Dermis blood vessel endothelial cell (primary cell): ENCODE data around the gene LIPA. TPM values are rescaled to one million over a fixed set of nuclear protein-coding genes. Genes with fewer than 3 reads are reported as not detected.
A peak's percentile ranks its signal among the peaks of the same experiment; 100 is the strongest.
"Not testable (repeated sequence)": the region's sequence is repeated elsewhere in the genome, so short reads cannot be mapped to it uniquely, and the experiment has no call there.

Source experiments
- DNase-seq: peaks from one replicate; pipeline ENCODE4 v3.0.0; 2010
- total RNA-seq: library from RNA; depleted of rRNA; stranded (reverse); fragments of >200 nt; gene quantifications from 2 replicates; pipeline ENCODE4 v1.2.3, GENCODE V29; 2014

LIPA gene
- total RNA-seq: 86.2 and 101 TPM in 2 replicates

DNA sequence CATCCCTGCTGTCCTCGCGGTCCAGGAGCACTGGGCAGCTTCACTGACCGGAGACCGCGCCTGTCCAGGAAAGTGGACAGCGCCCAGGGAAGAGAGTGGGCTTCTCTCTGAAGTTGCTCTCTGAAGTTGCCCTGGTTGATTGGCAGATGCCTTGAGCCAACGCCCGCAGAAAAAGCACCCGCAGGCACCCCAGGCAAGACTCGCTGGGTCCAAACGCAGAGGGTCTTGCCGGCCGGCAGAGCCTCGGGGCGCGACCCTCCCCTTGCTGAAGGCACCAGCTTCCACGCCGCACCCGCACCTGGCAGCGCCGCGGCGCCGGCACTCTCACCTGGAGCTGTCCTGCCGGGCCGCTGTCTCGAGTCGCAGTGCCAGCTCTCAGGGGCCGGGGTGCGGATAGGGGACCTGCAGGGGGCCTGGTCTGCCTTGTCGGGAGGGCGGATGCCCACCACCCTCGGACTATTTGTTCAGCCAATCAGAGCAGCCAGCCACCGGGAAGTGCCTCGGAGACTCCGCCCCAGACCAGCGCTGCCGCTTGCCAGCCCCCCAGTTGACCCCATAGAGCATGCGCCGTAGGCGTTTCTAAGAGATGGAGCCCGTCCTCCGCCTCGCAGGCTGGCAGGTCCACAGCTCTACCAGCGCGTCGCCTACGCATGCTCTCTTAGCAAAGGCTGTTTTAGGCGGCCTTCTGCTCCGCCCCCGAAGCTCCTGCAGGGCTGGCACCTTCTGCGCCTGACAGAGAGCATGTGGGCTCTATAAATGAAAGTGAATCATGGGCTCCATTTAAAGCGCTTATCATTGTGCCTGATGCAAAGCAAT lies at the start of gene LIPA:
LIPA (minus strand) TSS at position 367 of the 816 bp plus-strand sequence. CDS start 4,127 bp downstream, outside the sequence.
- DNase-seq: peak; percentile 96

DNA sequence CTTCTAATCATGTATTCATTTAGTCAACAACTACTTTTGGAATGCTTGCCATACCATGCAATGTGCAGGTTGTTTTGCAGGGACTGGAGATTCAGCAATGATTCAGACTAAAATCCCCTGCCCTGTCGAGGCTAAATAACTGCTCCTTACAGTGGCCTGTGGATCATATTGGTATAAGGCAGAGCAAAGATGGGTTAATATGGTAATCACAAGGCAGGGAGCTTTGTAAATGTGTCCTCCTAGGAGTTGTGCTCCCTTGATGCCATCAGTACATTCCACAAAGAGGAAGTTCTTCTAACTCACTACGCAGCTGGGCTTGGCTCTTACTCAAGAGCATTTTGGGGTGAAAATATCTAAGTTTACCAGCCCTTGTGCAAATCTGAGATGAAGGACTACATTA lies 49.7 kb upstream of the LIPA start:
- peak; percentile 40 for DNase-seq

DNA sequence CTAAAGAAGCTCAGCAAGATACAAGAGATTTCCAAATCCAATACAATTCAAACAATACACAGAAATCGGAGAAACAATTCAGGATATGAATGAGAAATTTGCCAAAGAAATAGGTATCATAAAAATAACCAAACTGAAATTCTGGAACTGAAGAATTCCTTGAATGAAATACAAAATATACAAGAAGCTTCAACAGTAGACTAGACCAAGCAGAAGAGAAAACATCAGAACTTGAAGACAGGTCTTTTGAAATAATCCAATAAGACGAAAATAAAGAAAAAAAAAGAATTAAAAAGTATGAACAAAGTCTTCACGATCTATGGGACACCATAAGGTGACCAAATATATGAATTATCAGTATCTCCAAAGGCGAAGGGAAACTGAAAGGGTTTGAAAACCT lies 47.5 kb upstream of the LIPA start:
- DNase-seq: no peak

DNA sequence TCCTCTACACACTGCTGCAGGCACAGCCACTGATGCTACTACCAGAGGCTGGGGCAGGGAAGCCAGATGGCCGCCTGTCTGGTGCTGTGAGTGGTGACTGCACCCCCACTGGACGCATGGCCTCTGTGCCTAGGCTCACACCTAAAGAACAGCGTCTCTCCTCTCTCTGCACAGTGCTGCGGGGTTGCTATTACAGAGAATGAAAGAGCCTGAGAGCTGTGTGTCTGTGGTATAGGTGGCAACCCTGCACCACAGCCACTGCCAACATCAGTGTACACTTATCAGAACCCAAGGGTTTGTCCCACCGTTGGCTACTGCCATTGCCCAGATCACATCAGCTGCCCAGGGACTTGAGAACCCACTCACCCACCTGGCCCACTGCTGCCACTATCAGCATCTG lies 46.2 kb upstream of the LIPA start:
- no peak for DNase-seq

DNA sequence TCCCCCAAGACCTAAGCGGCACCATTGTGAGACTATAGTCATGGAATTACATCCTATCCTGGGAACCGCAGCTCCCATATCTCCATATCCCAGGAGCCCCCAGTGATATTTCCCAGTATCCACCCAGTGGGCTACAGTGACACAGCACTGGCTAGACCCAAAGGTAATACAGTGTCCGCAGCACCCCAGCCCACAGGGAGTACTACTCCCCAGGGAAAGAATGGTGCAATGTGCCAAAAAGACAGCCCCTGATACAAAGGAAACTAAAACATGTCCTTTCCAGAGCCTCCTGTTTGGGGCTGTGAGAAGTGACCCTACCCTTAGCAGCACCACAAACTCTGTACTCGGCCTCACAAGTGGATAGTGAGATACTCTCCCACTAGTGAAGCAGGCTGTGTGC lies 45.8 kb upstream of the LIPA start:
- DNase-seq: no peak

DNA sequence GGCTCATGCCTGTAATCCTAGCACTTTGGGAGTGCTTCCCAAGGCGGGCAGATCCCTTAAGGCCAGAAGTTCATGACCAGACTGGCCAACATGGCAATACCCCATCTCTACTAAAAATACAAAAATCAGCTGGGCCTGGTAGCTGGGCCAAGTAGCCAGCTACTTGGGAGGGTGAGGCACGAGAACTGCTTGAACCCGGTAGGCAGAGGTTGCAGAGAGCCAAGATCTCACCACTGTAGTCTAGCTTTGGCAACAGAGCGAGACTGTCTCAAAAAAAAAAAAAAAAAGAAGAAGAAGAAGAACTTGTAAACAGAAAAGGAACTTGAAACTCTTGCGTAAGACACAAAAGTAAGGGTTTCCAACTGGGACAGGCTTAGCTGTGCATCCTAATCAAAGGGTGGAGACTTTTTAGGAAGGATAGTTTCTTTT lies 44.7 kb upstream of the LIPA start:
- no peak for DNase-seq

DNA sequence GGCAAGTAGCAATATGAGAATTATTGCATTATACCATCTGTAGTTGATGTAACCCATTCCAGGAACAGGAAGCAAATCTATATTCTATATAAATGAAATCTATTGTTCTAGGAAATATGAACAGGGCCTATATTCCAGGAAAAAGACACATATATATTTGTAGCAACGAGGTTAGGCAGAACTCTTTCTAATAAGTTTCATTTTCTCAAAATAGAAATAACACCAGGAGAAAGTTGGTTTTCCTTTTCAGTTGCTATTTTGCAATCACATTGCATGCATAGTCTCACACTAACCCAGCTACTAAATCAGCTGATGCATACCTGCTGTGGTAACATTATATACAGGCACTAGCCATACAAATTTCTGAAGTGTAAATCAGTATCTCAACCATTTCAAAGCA lies 44.0 kb upstream of the LIPA start:
- DNase-seq: no peak

DNA sequence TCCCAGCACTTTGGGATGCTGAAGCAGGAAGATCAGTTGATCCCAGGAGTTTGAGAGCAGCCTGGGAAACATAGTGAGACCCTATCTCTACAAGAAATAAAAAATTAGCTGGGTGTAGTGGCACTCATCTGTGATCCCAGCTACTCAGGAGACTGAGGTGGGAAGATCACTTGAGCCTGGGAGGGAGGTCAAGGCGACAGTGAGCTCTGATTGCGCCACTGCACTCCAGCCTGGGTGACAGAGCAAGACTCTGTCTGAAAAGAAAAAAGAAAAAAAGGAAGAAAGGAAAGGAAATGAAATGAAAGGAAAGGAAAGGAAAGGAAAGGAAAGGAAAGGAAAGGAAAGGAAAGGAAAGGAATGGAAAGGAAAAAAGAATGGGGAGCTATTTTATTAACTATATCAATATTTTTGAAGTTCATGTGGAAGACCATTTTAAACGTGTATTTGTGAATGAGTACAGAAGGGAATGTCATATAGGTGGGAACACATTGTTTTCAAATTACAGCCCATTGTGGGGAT lies 43.2 kb upstream of the LIPA start:
- DNase-seq: no peak

DNA sequence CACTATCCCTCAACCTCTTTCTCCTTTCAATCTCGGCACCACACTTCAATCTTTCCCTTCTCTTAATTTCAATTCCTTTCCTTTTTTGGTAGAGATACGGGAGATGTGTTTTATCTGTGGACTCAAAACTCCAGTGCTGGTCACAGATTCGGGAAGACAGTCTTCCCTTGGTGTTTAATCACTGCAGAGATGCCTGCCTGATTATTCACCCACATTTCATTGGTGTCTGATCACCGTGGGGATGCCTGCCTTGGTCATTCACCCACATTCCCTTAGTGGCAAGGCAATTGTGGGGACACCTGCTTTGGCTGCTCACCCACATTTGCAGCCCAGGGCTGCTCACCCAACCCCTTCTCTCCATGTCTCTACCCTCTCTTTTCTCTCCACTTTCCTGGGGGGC lies 33.7 kb upstream of the LIPA start:
- DNase-seq: not testable (repeated sequence)

DNA sequence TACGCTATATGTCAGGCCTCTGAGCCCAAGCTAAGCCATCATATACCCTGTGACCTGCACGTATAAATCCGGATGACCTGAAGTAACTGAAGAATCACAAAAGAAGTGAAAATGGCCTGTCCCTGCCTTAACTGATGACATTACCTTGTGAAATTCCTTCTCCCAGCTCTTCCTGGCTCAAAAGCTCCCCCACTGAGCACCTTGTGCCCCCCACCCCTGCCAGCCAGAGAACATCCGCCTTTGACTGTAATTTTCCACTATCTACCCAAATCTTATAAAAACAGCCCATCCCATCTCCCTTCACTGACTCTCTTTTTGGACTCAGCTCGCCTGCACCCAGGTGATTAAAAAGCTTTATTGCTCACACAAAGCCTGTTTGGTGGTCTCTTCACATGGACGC lies 33.1 kb upstream of the LIPA start:
- not testable (repeated sequence) for DNase-seq

DNA sequence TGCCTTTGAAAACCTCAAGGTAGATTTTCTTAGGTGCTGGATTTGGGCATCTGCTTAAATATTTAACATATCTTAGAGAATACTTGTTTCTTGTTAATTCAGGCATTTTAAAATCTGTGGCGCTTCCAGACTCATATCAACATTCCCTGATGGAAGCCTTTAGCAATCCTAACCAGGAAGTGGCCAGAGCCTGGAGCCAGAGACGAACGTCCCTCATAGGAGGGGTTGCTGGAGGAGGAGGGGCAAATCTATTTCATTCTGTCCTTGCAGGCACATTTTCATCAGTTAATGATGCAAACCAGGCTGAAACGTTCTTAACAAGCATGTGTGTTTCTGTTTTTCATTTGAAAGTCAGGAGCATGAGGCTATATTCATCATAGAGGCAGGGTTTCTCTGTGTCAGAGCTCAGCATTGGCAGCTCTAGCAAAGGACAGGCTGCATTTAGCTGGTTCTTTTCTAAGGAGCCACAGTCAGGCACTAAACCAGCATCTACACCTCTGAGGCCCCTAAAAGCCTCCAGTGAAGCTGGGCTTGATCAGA lies 32.4 kb upstream of the LIPA start:
- no peak for DNase-seq

DNA sequence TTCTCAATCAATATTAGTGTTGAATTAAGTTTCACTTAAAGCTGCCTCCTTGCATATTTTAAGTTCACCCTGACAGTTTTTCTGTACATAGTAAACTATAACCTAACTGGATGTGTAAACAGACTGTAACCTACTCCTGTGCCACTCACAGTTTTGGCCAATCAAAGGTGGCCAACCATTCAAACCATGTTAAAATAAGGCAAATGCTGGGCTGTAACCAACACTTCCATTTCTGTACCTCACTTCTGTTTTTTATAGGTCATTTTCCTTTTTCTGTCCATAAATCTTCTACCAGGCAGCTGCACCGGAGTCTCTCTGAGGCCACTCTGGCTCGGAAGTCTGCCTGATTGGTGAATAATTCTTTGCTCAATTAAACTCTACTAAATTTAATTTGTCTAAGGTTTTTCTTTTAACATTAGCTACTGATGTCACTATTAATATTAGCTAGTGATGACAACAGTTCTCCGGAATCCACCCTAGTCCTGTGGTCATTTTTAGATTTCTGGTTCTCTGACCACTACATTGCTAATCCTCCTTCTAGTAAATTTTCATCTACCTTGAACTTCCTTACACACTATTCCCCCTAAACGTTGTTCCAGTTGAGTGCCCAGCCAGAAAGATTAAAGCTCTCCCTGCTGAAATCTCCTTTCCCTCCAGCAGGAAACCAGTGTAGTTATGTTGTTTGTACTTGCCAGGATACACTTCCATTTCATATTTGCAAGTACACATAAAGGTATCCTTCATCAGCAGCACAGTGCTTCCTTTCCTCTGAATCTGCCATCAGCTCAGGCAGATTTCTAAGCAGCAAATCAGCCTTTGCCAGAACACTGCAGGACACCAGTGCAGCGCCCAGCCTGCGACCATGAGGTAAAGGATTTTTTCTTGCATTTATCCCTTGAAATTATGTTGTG lies 31.7 kb upstream of the LIPA start:
- no peak for DNase-seq

DNA sequence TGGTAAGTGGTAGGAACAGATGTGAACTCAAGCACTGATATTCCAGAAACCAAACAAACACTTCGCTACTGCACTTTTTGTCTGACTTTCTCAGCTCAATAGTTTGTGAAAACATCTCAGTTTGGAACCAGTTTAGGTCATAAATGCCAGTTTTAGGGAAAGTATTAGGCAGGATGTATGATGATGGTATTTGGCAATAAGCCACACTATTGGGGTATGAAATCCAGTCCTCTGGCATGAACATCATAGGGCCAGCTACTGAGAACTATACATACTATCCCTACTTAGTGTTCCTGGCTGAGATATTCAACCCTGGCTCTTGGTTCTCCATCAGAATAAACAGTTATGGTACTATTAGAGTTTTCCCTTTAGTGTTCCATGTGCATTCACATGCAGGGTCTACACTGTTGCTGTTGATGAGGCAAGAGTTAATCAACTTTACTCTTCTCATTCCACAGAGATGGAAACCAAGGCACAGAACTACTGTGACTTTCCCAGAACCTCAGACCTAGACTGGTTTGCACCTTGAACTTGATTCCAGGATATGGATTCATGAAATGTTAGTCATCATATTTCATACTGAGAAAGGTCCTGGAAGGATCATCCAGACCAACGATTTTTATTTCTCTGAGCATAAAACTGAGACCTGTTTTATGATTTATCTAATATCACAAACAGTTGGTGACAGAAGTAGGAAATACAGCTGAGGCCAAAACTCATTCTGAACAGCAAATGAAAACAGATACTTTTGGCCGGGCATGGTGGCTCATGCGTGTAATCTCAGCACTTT lies 30.2 kb upstream of the LIPA start:
- DNase-seq: no peak

DNA sequence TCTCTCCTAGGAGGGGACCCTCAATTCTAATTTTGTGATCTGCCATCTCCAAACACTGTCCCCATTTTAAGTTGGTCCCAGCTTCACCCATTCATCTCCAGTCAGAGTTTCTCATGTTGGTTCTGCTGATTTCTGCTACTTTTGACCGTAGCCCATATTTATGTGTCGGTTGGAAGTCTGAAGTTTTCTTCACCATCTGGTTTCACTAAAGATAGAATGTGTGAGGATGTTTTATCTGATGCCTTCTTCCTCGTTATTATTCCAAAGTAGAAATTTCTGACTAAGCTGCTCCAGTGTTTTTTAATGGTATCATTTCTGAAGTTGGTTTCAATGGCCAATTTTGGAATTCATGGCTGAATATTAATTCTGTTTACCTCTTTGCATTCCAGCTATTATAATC lies 28.9 kb upstream of the LIPA start:
- DNase-seq: no peak

DNA sequence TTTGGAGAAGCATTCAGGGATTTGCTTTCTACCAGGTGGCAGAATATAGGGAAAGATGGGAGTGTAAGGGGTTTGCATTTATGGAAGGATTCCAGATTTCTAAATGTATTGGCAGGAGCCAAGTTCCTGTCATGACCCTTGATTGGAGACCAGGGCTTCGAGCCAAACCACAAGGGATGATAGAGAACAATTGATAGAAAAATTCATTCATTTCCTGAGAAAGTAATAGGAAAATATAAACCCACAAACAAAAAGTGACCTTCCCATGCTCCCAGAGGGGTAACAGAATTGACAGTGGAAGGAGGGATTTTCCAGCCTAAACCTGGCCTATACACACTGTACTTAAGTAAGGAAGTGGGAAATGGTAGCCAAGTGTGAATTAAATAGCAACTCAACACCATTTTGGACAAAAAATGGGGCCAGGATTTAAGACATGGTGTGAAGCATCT lies 27.9 kb upstream of the LIPA start:
- DNase-seq: peak; percentile 82

DNA sequence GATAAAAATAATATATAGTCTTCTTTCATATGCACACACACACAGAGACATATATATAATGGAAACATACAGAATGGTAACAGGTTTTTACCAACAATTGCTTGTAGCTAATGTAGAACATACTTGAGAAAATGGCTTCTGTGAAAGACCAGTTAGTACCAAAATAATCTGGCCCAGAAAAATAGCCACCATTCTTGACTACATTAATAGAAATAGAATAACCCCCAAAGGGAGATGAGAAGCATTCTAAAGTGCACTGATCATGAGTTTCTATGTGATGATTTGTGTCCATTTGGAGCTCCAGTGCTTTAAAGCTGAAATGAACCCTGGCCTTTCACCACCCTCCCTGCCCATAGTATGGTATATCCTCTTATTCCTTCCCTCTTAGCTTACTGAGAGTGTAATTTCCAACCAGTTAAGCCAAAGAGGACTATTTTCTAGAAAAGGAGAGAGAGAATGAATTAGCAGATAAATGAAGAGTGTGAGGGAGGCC lies 27.4 kb upstream of the LIPA start:
- no peak for DNase-seq

DNA sequence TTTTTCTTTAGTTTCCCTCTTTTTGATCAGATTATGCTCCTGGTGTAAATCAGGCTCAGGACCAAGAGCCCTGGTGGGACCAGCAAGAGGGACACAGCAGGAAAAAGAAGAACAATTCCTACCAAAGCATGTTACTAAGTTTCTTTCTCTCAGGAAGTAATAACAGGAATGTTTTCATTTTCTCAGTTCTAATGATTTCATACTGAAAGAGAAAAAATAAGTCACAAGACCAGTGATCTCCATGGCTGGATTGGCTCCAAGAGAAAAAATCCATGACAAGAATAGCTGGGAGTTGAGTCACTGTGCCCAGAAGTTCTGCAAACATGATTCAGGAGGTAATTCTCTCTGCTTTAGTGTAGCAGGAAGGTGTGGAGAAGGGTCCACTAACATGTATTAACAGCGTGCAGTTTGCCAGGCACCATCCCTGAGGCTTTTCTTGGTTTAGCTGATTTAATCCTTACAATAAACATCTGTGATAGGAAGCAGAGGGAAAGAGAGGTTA lies 26.5 kb upstream of the LIPA start:
- peak; percentile 96 for DNase-seq

DNA sequence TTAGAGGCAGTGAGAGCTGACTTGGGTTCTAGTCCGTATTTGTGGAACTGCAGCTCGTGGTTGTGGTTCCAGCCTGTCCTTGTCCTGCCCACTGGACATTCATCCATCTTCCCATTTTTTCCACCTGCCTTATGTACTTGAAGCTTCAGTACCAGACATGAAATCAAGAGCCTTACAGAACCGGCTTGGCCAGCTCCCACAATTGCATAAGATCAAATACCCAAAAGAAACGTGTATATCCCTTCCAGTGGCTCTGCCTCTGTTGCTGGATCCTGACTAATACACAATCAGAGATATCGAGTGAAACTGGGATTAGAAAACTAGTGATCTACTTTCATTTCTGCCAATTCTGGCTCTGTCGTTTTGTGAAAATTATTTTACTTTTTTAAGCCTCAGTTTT lies 23.8 kb upstream of the LIPA start:
- no peak for DNase-seq

DNA sequence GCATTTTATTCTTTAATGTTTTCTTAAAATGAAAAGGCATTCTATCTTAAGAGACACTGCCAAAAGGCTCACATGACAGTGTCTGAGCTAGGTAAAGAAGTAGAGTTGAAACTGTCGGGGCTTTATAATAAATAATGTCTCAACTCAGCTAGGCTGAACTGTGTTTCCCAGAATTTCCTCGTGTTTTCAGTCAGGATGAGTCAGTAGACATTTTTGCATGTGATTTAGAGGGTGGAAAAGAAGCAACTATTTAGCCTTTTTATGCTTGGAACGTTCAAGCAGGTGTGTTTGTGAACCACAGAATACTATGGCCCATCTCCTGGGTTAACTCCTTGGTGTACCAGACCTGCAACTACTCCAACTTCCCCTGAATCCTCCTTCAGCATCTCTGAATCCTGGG lies 23.4 kb upstream of the LIPA start:
- no peak for DNase-seq

DNA sequence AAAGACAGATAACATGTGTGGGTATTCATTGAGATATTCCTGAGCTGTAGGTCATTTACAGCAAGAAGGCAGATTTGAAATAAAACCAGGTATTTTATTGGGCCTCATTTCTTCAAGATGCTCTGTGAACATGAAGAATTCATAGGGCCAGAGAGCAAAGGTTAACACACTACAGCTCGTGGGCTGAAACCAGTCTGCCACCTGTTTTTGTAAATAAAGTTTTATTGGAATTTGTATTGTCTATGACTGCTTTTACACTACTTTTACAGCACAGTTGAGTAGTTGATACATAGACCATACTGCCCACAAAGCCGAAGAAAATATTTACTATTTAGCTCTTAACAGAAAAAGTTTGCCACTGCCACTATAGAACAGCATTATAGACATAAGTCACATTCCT lies 22.1 kb upstream of the LIPA start:
- no peak for DNase-seq

DNA sequence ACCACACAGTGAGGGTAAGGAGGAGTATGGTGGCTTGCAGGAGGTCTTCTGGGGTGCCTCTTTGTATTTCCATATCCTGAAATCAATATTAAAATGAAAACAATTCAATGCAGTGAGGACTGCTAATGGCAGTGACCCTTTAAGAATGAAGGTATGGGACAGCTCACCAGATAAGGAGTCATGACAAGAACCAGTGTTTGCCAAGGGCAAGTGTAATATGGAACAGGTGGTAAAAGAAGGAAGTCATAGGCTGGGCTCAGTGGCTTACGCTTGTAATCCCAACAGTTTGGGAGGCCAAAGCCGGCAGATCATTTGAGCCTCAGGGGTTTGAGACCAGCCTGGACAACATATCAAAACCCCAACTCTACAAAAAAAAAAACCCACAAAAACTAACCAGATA lies 20.0 kb upstream of the LIPA start:
- no peak for DNase-seq

DNA sequence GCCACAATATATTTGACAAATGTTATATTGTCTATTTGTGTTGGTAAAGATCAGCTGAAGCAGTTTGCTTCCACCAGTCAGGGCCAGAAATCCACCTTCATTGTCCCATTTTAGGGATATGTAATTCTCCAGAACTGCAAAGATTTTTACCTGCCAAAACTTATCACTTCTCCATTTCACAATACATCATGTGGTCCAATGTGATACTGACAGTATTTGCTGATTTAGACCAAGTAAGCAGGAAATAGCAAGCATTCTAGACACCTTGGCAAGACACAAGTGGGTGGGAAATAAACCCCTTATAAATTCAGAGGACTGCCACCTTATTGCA lies 18.5 kb upstream of the LIPA start:
- no peak for DNase-seq
